A549 (cell line): Measurements from ENCODE around the gene FAM151B. TPM values are rescaled to one million over a fixed set of nuclear protein-coding genes. Genes with fewer than 3 reads are reported as not detected.

Experiments used
- ATAC-seq, 2 experiments: fragments of 200-7000 bp in 1 of 2; fragments of >200 bp in 1 of 2; cut with Nextera tagmentation in 1 of 2; cut with Tn5 transposase in 1 of 2; 3 replicates each; pipeline versions ENCODE4 v1.8.0 to v1.9.1; 2018 to 2020; ENCODE audit warnings: mild to moderate bottlenecking in 1 of 2, moderate library complexity in 1 of 2
- CTCF ChIA-PET: fragments of 300-600 bp; sonication (Branson Sonifier 250); formaldehyde crosslinking; extraction: SDS; loops from one replicate; lab custom pipeline; 2021; ENCODE audit warnings: antibody characterized with exemption, inconsistent platforms; lab: Yijun Ruan, JAX
- POLR2A ChIA-PET: fragments of 350-600 bp; formaldehyde crosslinking; extraction: SDS; loops from one replicate; lab custom pipeline; 2021; ENCODE audit warnings: antibody characterized with exemption, inconsistent platforms; lab: Yijun Ruan, JAX
- DNase-seq, 2 experiments: peaks; one replicate each; pipeline versions ENCODE4 v3.0.0 to v3.0.0-alpha.2; 2011 to 2016; ENCODE audit warnings: low read depth in 1 of 2, low spot score in 1 of 2
- FAIRE-seq: peaks from 2 replicates; lab custom pipeline; 2011; peaks lifted over from hg19 to GRCh38; lab: Jason Lieb, UNC
- H3K27ac ChIP-seq, 2 experiments: fragments of >200 bp; sonication (Bioruptor Twin); formaldehyde crosslinking; 3 replicates each; pipeline ENCODE4 v1.5.1; 2016 to 2017
- H3K4me1 ChIP-seq: fragments of >200 bp; sonication (Bioruptor Twin); formaldehyde crosslinking; 3 replicates; pipeline ENCODE4 v1.6.1; 2016
- H3K4me2 ChIP-seq: fragments of >200 bp; sonication (Bioruptor Twin); formaldehyde crosslinking; 3 replicates; pipeline ENCODE4 v1.6.1; 2016
- H3K4me3 ChIP-seq: fragments of >200 bp; sonication (Bioruptor Twin); formaldehyde crosslinking; 3 replicates; pipeline ENCODE4 v1.5.1; 2016
- H3K9me3 ChIP-seq: fragments of >200 bp; sonication (Bioruptor Twin); formaldehyde crosslinking; 3 replicates; pipeline ENCODE4 v1.6.1; 2016
- BHLHE40 ChIP-seq: IDR thresholded peaks from 2 replicates; pipeline ENCODE4 v1.6.1; 2012; ENCODE audit warnings: low read depth, low read length, inconsistent platforms
- CBX2 ChIP-seq: fragments of 200-600 bp; sonication (generic); IDR thresholded peaks from 2 replicates; pipeline ENCODE4 v1.6.1; 2016; ENCODE audit warnings: low read depth, mild to moderate bottlenecking, borderline replicate concordance
- CTCF ChIP-seq: fragments of >200 bp; sonication (Bioruptor Twin); formaldehyde crosslinking; IDR thresholded peaks from 3 replicates; pipeline ENCODE4 v1.5.1; 2016
- ELK1 ChIP-seq: fragments of 150-350 bp; IDR thresholded peaks from 2 replicates; pipeline ENCODE4 v1.6.1; 2014; ENCODE audit warnings: low read depth, mild to moderate bottlenecking, low read length
- ESRRA ChIP-seq: fragments of 150-350 bp; IDR thresholded peaks from 2 replicates; pipeline ENCODE4 v1.6.1; 2014; ENCODE audit warnings: mild to moderate bottlenecking, low read length, borderline replicate concordance
- FOXS1 ChIP-seq: fragments of 250-450 bp; sonication (Bioruptor Pico); IDR thresholded peaks from 2 replicates; pipeline ENCODE4 v1.5.0; 2020; ENCODE audit warnings: mild to moderate bottlenecking, moderate library complexity
- HEYL ChIP-seq: fragments of 250-450 bp; sonication (Bioruptor Pico); IDR thresholded peaks from 2 replicates; pipeline ENCODE4 v1.8.0; 2021; ENCODE audit warnings: mild to moderate bottlenecking, moderate library complexity
- KDM1A ChIP-seq: fragments of 200-600 bp; sonication (generic); IDR thresholded peaks from 2 replicates; pipeline ENCODE4 v1.6.1; 2016; ENCODE audit warnings: low read depth, mild to moderate bottlenecking
- KDM5A ChIP-seq: fragments of 200-600 bp; sonication (generic); IDR thresholded peaks from 2 replicates; pipeline ENCODE4 v1.6.1; 2016; ENCODE audit warnings: antibody characterized with exemption, mild to moderate bottlenecking
- MYC ChIP-seq: IDR thresholded peaks from 2 replicates; pipeline ENCODE4 v1.6.1; 2012; ENCODE audit warnings: mild to moderate bottlenecking, inconsistent platforms, low read length, improper control_type of control experiment, borderline replicate concordance
- NR3C1 ChIP-seq: fragments of >200 bp; sonication (Bioruptor Twin); formaldehyde crosslinking; IDR thresholded peaks from 3 replicates; pipeline ENCODE4 v1.6.1; 2017
- POLR2A ChIP-seq: IDR thresholded peaks from 2 replicates; pipeline ENCODE4 v1.6.1; 2012; ENCODE audit warnings: mild to moderate bottlenecking, low read length
- RAD21 ChIP-seq, 2 experiments: fragments of >200 bp in 1 of 2; sonication (Bioruptor Twin) in 1 of 2; formaldehyde crosslinking in 1 of 2; IDR thresholded peaks in 1 of 2; conservative IDR thresholded peaks in 1 of 2; 2 replicates in 1 of 2; 3 replicates in 1 of 2; pipeline ENCODE4 v1.6.1; 2012 to 2018; ENCODE audit warnings: inconsistent platforms in 1 of 2
- RARB ChIP-seq: fragments of 250-450 bp; sonication (Bioruptor Pico); IDR thresholded peaks from 2 replicates; pipeline ENCODE4 v1.8.0; 2021; ENCODE audit warnings: mild to moderate bottlenecking, moderate library complexity
- RCOR1 ChIP-seq: fragments of 150-350 bp; IDR thresholded peaks from 2 replicates; pipeline ENCODE4 v1.6.1; 2014; ENCODE audit warnings: antibody characterized with exemption, low read length, low read depth
- SMC3 ChIP-seq: fragments of >200 bp; sonication (Bioruptor Twin); formaldehyde crosslinking; IDR thresholded peaks from 3 replicates; pipeline ENCODE4 v1.6.1; 2018; ENCODE audit warnings: inconsistent platforms
- TP53 ChIP-seq: fragments of 250-450 bp; sonication (Bioruptor Pico); IDR thresholded peaks from 2 replicates; pipeline ENCODE4 v1.5.0; 2021; ENCODE audit warnings: mild to moderate bottlenecking, moderate library complexity
- WGBS: methylation state at CpG from one replicate; pipeline ENCODE4 v1.1.6; 2017; ENCODE audit errors: missing lambda C conversion rate; 5-methylcytosine and 5-hydroxymethylcytosine counted together
- polyA plus RNA-seq, 4 experiments: library from polyadenylated mRNA; depleted of rRNA in 3 of 4; stranded (reverse); fragments of >200 nt; fragmentation: RNase III in 1 of 4; extraction: RNeasy Plus Mini Kit Qiagen cat#74134 plus additional on column Dnase treatment in 1 of 4; gene quantifications; 2 replicates in 3 of 4; 3 replicates in 1 of 4; pipeline ENCODE4 v1.2.3, GENCODE V29; 2011 to 2017

FAM151B gene
- polyA plus RNA-seq, 2 of the 4 experiments (the other 2 are of a cell fraction) = 2.2 to 3.2 TPM

- 88% methylated on average over 2 of the region's 2 CpGs for whole genome bisulfite sequencing
- ChIA-PET CTCF (interaction anchor here (0.7 kb wide), 1 partner anchor 10 kb away, joined by 3 read pairs; no protein-coding TSS in a partner anchor), POLR2A (no interaction called here)
- no peak for TF ChIP-seq RAD21 (conservative IDR thresholded peaks at IDR 0.05 in 1 of 2, IDR thresholded peaks at IDR 0.05 in 1 of 2)
- TF ChIP-seq CTCF = no peak
- TF ChIP-seq FOXS1 (CRISPR knock-in tag) = no peak
- no peak for TF ChIP-seq CBX2
- TF ChIP-seq RARB (CRISPR knock-in tag) = no peak
- no peak for TF ChIP-seq ELK1
- H3K9me3 ChIP-seq = no peaks in the 10 kb centered on the region
- no peak overlapping the region for H3K4me3 ChIP-seq
- no peak for FAIRE-seq
- H3K4me1 ChIP-seq = no peaks in the 10 kb centered on the region
- no peak overlapping the region for H3K27ac ChIP-seq
- no peak overlapping the region for H3K4me2 ChIP-seq
- no peak for ATAC-seq
- no peak for DNase-seq
Measured at GRCh38 chr5:80502800-80503199, 14.9 kb downstream of the FAM151B start.

- FAIRE-seq (no peak), ATAC-seq (no peak), DNase-seq (no peak)
- Histone ChIP-seq H3K27ac (no peak overlapping the region), H3K9me3 (no peaks in the 10 kb centered on the region), H3K4me2 (no peak overlapping the region), H3K4me1 (no peaks in the 10 kb centered on the region), H3K4me3 (no peak overlapping the region)
- 75% methylated on average over 1 of the region's 1 CpG for WGBS
- POLR2A ChIA-PET = no interaction called here
- CTCF ChIA-PET = no interaction called here
- TF ChIP-seq POLR2A = no peak
- no peak for TF ChIP-seq KDM1A
- no peak for TF ChIP-seq NR3C1
Measured at GRCh38 chr5:80503641-80504040, 15.7 kb downstream of the FAM151B start.

- Histone ChIP-seq H3K4me2 (no peak overlapping the region), H3K9me3 (no peaks in the 10 kb centered on the region), H3K4me3 (no peak overlapping the region), H3K27ac (no peak overlapping the region), H3K4me1 (no peaks in the 10 kb centered on the region)
- no peak for DNase-seq
- ATAC-seq = no peak
- FAIRE-seq = no peak
- POLR2A ChIA-PET = no interaction called here
- 78% methylated on average over 1 of the region's 1 CpG for WGBS
- CTCF ChIA-PET = interaction anchor here (0.6 kb wide), 2 partner anchors 17 to 70 kb away, joined by 3 read pairs; no protein-coding TSS in a partner anchor
- no peak for TF ChIP-seq SMC3
- TF ChIP-seq CBX2 = no peak
- TF ChIP-seq HEYL (CRISPR knock-in tag) = no peak
Measured at GRCh38 chr5:80504833-80505232, 16.9 kb downstream of the FAM151B start.

- Histone ChIP-seq H3K4me1 (no peaks in the 10 kb centered on the region), H3K4me3 (no peak overlapping the region), H3K4me2 (no peak overlapping the region), H3K9me3 (no peaks in the 10 kb centered on the region), H3K27ac (no peak overlapping the region)
- no peak for ATAC-seq
- 92% methylated on average over 3 of the region's 3 CpGs for WGBS
- TF ChIP-seq BHLHE40 (no peak), TP53 (no peak), ESRRA (no peak), RCOR1 (no peak), KDM5A (no peak), MYC (no peak)
- ChIA-PET POLR2A (no interaction called here), CTCF (no interaction called here)
- FAIRE-seq = no peak
- no peak for DNase-seq
Measured at GRCh38 chr5:80507663-80508062, 19.8 kb downstream of the FAM151B start.
